Stimulated activated CD8-positive, alpha-beta memory T cell treated with anti-CD3 and anti-CD28 coated beads, Interleukin-4, amount 100 ng/mL, for 48 hours (primary cell): ENCODE measurements around the gene PLCG2.
"Not testable (repeated sequence)": the region's sequence is repeated elsewhere in the genome, so short reads cannot be mapped to it uniquely, and the experiment has no call there.

ENCODE experiments used
- DNase-seq: peaks from one replicate; pipeline ENCODE4 v3.0.0-alpha.2; 2020

Gene PLCG2

GRCh38 chr16:81755915-81756614 is 23.0 kb upstream of the PLCG2 start:
- DNase-seq = no peak

- DNase-seq = no peak
Observed at GRCh38 chr16:81756615-81757356, 22.3 kb upstream of the PLCG2 start.

- DNase-seq = no peak
Observed at GRCh38 chr16:81758376-81758775, 20.7 kb upstream of the PLCG2 start.

DNA sequence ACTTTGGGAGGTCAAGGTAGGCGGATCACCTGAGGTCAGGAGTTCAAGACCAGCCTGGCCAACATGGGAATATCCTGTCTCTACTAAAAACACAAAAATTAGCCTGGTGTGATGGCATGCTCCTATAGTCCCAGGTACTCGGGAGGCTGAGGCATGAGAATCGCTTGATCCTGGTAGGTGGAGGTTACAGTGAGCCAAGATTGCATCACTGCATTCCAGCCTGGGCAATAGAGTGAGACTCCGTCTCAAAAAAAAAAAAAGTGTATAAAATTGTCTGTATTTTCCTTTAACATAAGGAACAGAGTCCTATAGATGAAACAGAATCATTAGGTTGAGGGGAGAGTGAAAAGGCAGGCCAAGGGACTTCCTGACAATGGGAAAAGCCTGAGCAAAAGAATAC is 16.8 kb upstream of the PLCG2 start:
- DNase-seq = not testable (repeated sequence)

GRCh38 chr16:81765111-81765919 is 13.8 kb upstream of the PLCG2 start:
- DNase-seq = no peak

GRCh38 chr16:81765969-81766368 is 13.1 kb upstream of the PLCG2 start:
- DNase-seq = no peak

DNA sequence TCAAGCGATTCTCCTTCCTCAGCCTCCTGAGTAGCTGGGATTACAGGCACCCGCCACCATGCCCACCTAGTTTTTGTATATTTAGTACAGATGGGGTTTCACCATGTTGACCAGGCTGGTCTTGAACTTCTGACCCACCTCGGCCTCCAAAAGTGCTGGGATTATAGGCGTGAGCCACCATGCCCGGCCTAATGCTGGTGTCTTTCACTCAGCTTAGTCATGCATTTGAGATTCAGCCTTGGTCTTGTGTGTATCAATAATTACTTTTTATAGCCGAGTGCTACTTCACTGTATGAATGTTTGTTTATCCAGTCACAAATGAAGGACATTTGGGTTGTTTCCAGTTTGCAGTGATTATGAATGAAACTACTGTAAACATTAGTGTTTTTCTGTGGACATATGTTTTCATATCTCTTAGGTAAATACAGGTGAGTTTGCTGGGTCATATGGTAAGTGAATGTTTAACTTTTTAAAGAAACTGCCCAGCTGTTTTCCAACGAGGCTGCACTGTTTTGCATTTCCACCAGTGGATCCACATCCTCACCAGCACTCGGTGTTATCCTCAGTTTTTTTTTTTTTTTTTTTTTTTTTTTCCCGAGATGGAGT is 11.0 kb upstream of the PLCG2 start:
- no peak for DNase-seq

DNA sequence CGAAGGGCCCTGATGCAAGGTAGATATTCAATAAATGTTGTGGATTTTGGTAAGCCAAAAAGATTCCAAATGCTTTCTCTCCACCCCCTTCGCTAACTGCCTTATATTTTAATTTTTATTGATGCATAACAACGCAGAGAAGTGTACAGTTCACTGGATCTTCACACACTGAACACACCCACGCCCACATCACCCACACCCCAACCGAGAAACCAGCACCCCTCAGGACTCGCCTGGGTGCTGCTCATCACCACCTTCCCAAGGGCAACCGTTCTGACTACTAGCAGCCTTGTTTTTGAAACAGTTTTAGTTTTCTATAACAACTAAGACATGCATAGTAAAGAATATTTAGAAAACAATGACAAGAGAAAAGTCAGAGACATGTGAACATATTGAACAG is 9.1 kb upstream of the PLCG2 start:
- DNase-seq = no peak

DNA sequence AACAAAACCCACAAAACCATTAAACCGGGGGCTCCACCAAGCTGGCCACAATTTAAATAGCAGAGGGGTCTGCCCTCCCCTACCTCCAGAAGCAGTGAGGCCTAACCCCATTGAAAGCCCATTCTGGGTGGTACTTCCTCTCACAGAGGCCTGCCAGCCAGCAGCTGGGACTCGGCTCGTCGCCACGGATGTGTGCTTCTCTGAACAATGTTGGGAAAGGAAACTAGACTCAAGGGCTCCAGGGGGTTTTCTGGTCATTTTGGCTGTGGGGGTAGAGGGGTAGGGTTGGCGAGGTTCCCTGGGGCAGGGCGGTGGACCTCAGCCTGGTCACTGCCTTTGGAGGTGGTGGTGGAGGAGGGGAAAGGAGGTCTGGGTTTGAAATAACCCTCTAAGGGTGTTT is 4.7 kb upstream of the PLCG2 start:
- DNase-seq = no peak

DNA sequence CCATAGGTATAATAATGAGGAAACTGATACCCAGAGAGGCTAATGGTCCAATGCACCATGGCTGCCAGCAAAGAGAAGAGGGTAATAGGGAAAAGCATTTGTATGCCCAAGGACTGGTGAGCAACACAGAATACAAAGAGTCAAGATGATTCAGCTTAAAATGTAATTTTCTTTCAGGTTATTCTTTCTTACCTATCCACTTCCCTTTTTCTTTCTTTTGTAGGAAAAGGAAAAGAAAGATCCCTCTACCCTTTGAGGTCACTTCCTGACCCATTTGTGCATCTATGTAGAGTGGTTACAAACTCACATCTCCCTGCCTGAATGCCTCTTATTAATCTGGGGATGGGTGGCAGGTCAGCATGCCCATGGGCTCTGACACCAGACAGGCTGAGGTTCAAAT is 3.5 kb upstream of the PLCG2 start:
- DNase-seq = no peak

DNA sequence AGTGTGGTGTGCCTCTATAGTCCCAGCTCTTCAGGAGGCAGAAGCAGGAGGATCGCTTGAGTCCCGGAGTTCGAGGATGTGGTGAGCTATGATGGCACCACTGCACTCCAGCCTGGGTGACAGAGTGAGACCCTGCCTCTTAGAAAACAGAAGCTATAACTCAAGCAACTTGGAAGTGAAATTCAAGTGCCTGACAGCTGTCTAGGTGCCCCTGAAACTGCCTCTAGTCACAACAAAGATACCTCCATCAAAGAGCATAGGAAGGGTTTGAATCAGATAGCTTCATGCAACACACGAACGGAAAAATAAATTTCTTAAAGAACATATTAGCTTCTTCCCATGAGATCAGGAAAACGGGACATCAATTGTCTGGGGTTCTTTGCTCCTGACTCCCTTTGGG is 860 bp upstream of the PLCG2 start:
- no peak for DNase-seq

DNA sequence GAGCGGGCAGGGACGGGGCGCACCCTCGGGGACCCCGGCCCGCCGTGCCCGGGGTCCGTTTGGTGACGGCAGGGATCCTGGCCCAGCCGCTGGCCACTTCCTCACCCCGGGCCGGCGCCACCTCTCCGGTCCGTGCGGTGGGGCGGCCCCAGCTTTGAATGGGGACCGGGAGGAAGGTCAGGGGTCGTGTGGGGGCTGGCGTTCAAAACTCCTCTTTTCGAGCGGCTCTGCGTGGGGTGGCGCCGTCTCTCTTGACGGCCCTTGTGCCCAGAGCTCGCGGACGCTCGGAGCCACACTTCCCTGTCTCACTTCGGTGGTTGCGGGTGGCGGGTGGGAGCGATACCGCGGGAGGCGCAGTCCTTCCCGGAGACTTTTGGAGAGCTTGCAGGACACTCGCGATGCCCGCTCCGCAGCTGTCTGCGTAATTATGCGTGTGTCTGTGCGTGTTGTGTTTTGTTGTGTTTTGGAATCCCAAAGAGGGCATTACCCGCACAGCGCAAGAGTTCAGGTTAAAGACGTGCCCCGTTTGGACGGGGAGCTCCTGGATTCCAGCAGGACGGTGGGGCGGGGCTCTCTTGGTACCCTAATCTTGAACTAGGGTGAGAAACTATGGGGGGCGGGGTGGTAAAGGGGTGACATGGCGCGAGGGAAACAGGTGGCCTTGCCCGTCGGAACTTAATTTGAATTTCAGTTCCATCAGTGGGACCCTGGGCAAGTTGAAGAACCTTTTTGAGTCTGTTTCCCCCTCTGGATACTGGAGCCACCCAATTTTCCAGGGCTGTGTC is 637 bp downstream of the PLCG2 start:
- DNase-seq = peak; percentile 41

- no peak for DNase-seq
Observed at GRCh38 chr16:81780350-81780749, 1.3 kb downstream of the PLCG2 start.

DNA sequence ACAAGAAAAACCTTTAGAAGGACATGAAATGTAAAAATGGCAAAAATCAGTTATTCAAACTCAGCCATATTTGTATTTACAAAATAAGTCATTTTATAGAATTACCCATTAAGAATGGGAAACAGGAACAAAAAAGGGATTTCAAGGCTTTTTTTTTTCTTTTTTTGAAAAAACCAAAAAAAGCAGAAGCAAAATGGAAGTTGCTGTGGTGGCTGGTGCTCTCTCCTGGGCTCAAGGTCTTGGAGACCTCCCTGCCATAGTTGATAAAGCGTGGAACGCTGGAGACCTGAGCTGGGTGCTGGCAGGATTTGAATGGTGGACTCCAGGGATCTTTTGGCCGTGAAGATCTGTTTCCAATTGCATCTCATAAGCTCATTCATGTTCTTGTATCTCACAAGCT is 3.1 kb downstream of the PLCG2 start:
- no peak for DNase-seq

GRCh38 chr16:81784072-81784795 is 5.1 kb downstream of the PLCG2 start:
- no peak for DNase-seq

- no peak for DNase-seq
Observed at GRCh38 chr16:81785138-81785924, 6.2 kb downstream of the PLCG2 start.

DNA sequence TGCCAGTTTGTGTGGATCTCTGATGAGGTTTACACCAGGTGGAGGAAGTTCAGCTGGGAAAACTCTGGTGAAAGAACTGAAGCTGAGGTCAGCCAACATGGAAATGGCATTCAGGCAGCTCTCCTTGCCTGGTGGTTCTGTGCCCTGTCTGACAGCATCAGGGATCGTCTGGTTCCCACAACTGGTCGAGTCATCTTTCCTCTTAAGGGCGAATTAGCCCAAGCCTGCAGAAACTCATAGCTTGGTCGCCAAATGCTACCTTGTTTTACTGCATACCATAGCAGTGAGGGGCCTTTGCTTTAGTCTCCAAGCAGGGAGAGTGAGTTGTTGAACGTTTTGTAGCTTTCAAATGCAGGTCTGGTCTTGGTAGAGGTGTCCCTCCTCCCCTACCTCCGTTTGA is 7.2 kb downstream of the PLCG2 start:
- DNase-seq = no peak

DNA sequence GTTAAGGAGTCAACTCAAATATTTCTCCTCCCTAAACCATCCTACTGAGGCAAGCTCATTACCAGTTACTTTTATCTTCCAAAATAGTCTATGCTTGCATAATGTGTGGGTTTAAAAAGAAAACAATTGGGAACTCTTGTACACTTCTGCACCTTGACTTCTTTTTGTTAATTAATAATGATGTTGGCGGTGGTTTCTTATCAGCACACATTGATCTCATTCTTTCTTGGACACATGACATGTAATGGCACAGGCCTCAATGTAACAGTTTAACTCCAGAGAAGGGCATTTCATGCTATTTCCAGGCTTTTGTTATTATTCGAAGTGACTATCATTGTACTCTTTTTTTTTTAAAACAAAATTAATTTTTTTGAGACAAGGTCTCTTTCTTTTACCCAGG is 7.8 kb downstream of the PLCG2 start:
- DNase-seq = no peak

DNA sequence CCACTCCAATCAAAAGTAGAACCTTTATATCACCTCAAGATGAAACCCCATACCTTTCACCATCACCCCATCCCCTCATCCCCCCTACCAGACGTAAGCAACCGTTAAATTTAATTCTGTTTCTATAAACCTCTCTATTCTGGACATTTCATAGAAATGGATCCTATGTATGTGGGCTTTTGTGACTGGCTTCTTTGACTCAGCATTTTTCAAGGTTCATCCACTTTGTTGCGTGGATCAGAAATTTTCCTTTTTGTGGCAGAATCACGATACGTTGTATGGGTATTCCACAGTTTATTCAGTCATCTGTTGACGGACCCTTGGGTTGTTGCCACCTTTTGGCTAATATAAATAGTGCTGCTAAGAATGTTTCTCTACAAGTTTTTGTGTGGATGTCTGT is 8.6 kb downstream of the PLCG2 start:
- no peak for DNase-seq

GRCh38 chr16:81790277-81790676 is 11.2 kb downstream of the PLCG2 start:
- no peak for DNase-seq

DNA sequence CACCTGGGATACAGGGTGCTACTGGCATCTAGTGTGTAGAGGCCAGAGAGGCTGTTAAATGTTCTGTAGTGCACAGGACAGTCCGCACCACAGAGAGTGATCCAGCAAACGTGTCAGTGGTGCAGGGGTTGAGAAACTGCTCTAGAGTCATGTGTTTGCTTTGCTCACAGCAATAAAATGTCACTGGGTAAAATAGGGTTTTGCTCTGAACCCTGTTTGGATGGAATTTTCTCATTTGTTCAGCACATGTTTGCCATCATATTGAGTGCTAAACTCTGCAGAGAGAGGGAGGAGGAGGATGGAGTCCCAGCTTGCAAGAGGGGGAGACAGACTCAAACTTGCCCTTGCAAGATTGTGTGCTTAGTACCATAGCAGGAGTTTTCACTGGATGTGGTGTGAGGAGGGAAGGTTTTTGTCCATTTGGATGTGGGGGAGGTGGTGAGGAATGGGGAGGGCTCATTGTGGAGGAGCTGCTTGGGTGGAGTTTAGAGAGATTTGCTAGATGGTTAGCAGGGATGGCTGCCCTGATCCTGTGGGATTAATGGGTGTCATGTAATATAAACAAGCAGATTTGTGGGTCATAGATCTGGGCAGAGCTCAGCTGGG is 11.8 kb downstream of the PLCG2 start:
- no peak for DNase-seq
